GM08714 (cell line): ENCODE results near the gene ELP2.
"Not testable (repeated sequence)": the region's sequence is repeated elsewhere in the genome, so short reads cannot be mapped to it uniquely, and the experiment has no call there.

Experiments used
- H3K4me3 ChIP-seq: fragments of 200-500 bp; sonication (Bioruptor generic); 2 replicates; pipeline ENCODE4 v1.5.1; 2014; ENCODE audit warnings: mild to moderate bottlenecking, low read length, inconsistent platforms
- ZNF274 ChIP-seq: IDR thresholded peaks from 2 replicates; pipeline ENCODE4 v1.6.1; 2012; ENCODE audit warnings: mild to moderate bottlenecking, low read depth, low read length

The ELP2 gene

DNA sequence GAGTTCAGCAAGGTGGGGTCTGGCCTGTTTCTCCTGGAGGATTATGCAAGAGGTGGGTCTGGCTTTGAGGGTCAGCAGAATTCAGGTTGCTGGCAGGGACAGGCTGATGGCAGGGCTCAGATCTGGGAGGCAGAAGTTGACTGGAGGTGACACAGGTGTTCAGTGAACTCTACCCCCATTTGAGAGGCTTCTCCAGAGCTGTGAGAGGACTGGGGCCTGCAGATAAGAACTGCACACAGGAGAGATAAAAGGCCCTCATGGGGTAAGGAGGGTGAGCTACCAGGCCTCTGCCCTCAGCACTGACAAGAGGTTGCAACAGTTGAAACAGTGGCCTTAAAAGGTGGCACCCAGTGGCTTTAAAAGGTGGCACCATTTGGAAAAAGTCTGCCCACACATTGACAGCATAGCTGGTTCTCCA is 70.7 kb downstream of the ELP2 start:
- H3K4me3 ChIP-seq, result no peak overlapping the region
- no peak for TF ChIP-seq ZNF274

DNA sequence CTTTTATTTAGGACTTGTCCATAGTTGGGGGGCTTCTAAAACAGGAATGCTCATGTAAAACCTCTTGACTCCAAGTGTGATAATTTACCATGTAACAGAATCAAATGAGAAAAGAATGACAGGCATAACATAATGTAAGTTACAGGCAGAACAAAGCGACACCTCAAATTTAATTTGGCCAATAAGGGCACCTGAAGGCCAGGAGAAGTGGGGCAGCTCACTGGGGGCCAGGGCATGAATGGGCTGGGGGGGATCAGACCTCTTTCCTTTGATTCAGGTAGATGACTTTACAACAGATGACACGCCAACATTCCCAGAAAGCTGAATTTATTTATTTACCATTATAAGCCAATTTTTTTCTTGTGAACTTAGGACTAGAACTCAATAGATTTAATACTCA is 72.1 kb downstream of the ELP2 start:
- TF ChIP-seq ZNF274, result no peak
- no peak overlapping the region for H3K4me3 ChIP-seq

GRCh38 chr18:36203360-36203895 is 73.7 kb downstream of the ELP2 start:
- TF ChIP-seq ZNF274, result no peak
- no peak overlapping the region for H3K4me3 ChIP-seq

DNA sequence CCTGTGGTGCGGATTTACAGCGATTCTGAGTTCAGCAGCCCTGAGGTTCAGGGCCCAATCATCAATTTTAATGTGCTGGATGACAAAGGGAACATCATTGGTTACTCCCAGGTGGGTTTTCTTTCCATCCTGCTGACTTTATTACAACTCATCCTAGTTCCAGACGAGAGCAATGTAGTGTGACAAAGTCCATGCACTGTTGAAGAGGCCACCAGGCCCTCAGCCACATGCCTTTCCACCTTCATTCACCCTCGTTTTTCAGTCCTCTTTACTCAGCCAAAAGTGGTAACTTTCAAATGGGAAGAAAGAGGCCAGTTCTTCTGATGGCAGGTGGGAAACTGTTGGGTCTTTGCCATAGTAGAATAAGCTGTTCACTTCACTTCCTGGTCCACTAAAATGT is 75.5 kb downstream of the ELP2 start:
- no peak for TF ChIP-seq ZNF274
- H3K4me3 ChIP-seq, result no peak overlapping the region

DNA sequence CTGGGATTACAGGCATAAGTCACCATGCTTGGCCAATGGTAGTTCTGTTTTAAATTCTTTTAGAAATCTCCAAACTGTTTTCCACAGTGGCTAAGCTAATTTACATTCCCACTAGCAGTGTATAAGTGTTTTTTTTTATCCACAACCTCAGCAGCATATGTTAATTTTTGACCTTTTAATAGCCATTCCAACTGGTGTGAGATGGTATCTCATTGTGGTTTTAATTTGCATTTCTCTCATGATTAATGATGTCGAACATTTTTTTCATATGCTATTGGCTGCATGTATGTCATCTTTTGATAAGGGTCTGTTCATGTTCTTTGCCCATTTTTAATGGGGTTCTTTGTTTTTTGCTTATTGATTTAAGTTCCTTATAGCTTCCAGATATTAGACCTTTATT is 77.6 kb downstream of the ELP2 start:
- no peak overlapping the region for H3K4me3 ChIP-seq
- no peak for TF ChIP-seq ZNF274

GRCh38 chr18:36207969-36208368 is 78.3 kb downstream of the ELP2 start:
- H3K4me3 ChIP-seq, result not testable (repeated sequence)

GRCh38 chr18:36211612-36212065 is 81.9 kb downstream of the ELP2 start:
- no peak for TF ChIP-seq ZNF274
- H3K4me3 ChIP-seq, result no peak overlapping the region

DNA sequence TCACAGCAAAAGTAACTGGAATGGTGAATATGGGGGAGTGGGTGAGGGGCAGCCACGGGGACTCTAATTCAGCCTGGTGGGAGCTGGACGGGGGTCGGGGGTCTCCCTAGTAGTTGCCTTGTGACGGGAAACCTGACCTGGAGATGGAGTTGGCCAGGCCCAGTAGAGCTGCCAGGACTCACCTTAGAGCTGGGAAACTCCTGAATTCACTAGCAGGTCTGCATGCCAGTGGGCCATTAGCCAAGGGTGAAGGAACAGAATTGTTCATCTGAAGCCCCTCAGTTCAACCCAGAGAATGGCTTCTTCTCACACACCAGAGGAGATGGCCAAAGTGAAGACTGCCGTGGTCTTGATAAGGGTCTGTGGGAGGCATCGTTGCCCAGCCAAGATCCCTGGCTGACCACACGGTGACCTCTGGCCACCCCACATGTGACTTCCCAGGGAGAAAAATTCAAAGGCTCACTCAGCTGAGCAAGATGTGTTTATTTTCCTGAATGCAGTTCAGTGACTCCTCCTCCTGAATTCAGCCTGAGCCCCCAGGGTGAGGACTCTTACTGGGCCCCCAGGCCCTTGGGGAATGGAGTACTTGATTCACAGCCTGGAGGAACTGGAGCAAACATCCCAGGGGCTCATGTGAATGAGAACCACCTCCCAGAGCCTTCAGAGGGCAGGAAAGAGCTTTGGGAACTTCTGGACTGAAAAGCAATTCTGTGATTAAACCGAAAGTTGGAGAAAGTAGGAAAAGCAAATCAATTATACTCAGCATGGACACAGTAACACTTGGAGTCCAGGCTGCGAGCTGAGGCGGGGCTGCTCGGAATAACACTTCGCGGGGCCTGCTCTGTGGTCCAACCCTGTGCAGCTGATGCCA is 82.8 kb downstream of the ELP2 start:
- TF ChIP-seq ZNF274, result no peak
- no peak overlapping the region for H3K4me3 ChIP-seq

DNA sequence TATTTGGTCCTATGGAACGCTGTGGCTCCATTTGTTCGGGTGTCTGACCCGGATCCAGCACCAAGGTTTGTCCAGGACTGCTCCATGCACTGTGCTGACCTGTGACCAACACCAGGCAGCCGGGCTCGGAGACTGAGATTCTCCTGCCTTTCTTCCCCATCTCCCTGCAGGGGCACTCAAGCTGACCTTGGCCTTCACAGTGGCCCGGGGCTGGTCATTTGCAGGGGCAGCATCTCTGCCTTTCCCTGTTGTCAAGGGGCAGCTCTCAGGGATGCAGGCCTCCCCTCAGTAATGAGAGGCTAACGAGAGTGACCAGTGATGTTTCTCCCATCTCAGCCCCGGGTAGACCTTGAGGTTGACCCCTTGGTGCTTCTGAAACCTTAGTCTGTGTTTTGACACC is 85.1 kb downstream of the ELP2 start:
- no peak for TF ChIP-seq ZNF274
- H3K4me3 ChIP-seq, result no peak overlapping the region

DNA sequence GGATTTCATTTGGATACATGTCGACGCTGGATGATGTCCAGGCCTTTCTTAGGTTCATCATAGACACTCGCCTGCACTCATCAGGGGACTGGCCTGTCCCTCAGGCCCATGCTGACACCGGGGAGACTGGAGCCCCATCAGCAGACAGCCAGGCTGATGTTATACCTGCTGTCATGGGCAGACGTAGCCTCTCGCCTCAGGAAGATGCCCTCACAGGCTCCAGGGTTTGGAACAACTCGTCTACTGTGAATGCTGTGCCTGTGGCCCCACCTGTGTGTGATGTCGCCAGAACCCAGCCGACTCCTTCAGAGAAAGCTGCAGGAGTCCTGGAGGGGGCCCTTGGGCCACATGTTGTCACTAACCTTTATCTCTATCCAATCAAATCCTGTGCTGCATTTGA is 85.9 kb downstream of the ELP2 start:
- no peak overlapping the region for H3K4me3 ChIP-seq
- no peak for TF ChIP-seq ZNF274

DNA sequence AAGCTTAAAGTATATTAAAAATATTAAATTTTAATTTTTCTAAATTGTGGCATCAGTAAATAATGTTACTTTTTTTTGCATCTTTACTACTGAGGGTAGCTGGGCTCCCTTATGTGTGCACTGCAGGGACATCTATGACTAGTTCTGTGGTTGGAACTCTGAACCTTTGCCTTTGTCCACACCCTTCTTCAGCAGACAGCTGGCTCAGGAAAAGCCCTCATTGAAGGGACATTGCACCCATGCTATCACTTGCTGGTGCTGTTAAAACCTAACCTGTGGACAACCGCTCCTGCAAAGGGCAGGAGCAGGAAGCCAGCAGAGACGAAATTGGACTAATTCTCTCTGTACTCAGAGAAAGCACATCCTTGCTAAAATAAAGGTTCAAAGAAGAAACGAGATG is 87.6 kb downstream of the ELP2 start:
- no peak for TF ChIP-seq ZNF274
- no peak overlapping the region for H3K4me3 ChIP-seq

DNA sequence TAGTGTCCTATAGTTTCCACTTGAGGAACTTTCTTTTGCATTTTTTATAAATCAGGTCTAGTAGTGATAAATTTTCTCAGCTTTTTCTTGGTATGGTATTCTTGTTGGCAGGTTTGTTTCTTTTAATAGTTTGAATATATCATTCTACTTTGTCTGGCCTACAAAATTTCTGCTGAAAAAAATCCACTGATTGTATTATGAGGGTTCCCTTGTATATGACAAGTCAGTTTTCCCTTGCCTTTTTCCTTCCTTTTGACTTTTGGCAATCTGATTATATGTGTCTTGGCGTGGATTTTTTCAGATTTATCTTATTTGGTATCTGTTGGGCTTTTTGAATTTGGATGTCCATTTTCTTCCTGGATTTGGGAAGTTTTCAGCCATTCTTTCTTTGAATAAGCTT is 99.5 kb downstream of the ELP2 start:
- no peak for TF ChIP-seq ZNF274
- no peak overlapping the region for H3K4me3 ChIP-seq
